Measurements from ENCODE around the gene MON1A. TPM values are rescaled to one million over a fixed set of nuclear protein-coding genes. Genes with fewer than 3 reads are reported as not detected.

The MON1A gene
- total and polyA plus RNA-seq, 2 experiments from 2014 or later, result 6.4 to 12.1 TPM

GRCh38 chr3:49942651-49943050 lies 13.0 kb upstream of the MON1A start (continued):
- TF ChIP-seq, protein P1, sequence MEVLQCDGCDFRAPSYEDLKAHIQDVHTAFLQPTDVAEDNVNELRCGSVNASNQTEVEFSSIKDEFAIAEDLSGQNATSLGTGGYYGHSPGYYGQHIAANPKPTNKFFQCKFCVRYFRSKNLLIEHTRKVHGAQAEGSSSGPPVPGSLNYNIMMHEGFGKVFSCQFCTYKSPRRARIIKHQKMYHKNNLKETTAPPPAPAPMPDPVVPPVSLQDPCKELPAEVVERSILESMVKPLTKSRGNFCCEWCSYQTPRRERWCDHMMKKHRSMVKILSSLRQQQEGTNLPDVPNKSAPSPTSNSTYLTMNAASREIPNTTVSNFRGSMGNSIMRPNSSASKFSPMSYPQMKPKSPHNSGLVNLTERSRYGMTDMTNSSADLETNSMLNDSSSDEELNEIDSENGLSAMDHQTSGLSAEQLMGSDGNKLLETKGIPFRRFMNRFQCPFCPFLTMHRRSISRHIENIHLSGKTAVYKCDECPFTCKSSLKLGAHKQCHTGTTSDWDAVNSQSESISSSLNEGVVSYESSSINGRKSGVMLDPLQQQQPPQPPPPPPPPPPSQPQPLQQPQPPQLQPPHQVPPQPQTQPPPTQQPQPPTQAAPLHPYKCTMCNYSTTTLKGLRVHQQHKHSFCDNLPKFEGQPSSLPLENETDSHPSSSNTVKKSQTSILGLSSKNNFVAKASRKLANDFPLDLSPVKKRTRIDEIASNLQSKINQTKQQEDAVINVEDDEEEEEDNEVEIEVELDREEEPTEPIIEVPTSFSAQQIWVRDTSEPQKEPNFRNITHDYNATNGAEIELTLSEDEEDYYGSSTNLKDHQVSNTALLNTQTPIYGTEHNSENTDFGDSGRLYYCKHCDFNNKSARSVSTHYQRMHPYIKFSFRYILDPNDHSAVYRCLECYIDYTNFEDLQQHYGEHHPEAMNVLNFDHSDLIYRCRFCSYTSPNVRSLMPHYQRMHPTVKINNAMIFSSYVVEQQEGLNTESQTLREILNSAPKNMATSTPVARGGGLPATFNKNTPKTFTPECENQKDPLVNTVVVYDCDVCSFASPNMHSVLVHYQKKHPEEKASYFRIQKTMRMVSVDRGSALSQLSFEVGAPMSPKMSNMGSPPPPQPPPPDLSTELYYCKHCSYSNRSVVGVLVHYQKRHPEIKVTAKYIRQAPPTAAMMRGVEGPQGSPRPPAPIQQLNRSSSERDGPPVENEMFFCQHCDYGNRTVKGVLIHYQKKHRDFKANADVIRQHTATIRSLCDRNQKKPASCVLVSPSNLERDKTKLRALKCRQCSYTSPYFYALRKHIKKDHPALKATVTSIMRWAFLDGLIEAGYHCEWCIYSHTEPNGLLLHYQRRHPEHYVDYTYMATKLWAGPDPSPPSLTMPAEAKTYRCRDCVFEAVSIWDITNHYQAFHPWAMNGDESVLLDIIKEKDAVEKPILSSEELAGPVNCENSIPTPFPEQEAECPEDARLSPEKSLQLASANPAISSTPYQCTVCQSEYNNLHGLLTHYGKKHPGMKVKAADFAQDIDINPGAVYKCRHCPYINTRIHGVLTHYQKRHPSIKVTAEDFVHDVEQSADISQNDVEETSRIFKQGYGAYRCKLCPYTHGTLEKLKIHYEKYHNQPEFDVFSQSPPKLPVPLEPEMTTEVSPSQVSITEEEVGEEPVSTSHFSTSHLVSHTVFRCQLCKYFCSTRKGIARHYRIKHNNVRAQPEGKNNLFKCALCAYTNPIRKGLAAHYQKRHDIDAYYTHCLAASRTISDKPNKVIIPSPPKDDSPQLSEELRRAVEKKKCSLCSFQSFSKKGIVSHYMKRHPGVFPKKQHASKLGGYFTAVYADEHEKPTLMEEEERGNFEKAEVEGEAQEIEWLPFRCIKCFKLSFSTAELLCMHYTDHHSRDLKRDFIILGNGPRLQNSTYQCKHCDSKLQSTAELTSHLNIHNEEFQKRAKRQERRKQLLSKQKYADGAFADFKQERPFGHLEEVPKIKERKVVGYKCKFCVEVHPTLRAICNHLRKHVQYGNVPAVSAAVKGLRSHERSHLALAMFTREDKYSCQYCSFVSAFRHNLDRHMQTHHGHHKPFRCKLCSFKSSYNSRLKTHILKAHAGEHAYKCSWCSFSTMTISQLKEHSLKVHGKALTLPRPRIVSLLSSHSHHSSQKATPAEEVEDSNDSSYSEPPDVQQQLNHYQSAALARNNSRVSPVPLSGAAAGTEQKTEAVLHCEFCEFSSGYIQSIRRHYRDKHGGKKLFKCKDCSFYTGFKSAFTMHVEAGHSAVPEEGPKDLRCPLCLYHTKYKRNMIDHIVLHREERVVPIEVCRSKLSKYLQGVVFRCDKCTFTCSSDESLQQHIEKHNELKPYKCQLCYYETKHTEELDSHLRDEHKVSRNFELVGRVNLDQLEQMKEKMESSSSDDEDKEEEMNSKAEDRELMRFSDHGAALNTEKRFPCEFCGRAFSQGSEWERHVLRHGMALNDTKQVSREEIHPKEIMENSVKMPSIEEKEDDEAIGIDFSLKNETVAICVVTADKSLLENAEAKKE (CRISPR knock-in tag; IDR thresholded peaks at IDR 0.05), result no peak
- TF ChIP-seq JUNB (IDR thresholded peaks at IDR 0.05; ENCODE audit: unreplicated experiment), result no peak
- no peak for TF ChIP-seq ZNF331 (CRISPR knock-in tag; IDR thresholded peaks at IDR 0.05; ENCODE audit: low read depth)
- no peak for TF ChIP-seq EZH2 (IDR thresholded peaks at IDR 0.05; ENCODE audit: low read depth, unreplicated experiment)

- DNase-seq (ENCODE audit: low spot score) (no peak), ATAC-seq (peak; percentile 15; the same call in 1 of the 3 replicates)
- Mint-ChIP-seq H3K27ac (peak overlapping the region; percentile 94), H3K4me3 (peak overlapping the region; percentile 98), H3K9me3 (no peaks in the 10 kb centered on the region), H3K27me3 (ENCODE audit: insufficient read depth, low read depth, poor library complexity) (peaks cover 12% of the 10 kb centered on the region), H3K36me3 (ENCODE audit: low read depth) (peaks cover 13% of the 10 kb centered on the region; the same call in 2 of the 3 replicates), H3K4me1 (no peaks in the 10 kb centered on the region)
- Histone ChIP-seq H3K36me3 (ENCODE audit: insufficient read depth) (peaks cover 3% of the 10 kb centered on the region; the same call in 1 of the 2 replicates), H3K27ac (ENCODE audit: low read depth) (peak overlapping the region; percentile 87; the same call in 1 of the 2 replicates), H3K79me2 (replicated peaks; ENCODE audit: insufficient read depth) (peaks cover 54% of the 10 kb centered on the region), H3K4me1 (ENCODE audit: insufficient read depth) (no peaks in the 10 kb centered on the region), H3K4me2 (peak overlapping the region; percentile 85), H3K9me2 (ENCODE audit: insufficient read depth) (no peaks in the 10 kb centered on the region), H3F3A (replicated peaks; ENCODE audit: low read depth) (no peaks in the 10 kb centered on the region; the same call in 1 of the 2 replicates), H4K20me1 (replicated peaks; ENCODE audit: insufficient read depth) (peaks cover 34% of the 10 kb centered on the region), H2AFZ (peak overlapping the region; percentile 84), H3K27me3 (ENCODE audit: insufficient read depth) (no peaks in the 10 kb centered on the region), H3K4me3 (peak overlapping the region; percentile 97)
- TF ChIP-seq EZH2 (IDR thresholded peaks at IDR 0.05; ENCODE audit: low read depth, unreplicated experiment) (no peak), EZH2phosphoT487 (IDR thresholded peaks at IDR 0.05; ENCODE audit: unreplicated experiment) (no peak), ZNF331 (CRISPR knock-in tag; IDR thresholded peaks at IDR 0.05; ENCODE audit: low read depth) (no peak), CTCF (conservative IDR thresholded peaks at IDR 0.05; ENCODE audit: low read depth in 2 of 2) (no peak), JUNB (IDR thresholded peaks at IDR 0.05; ENCODE audit: unreplicated experiment) (no peak), NANOG (IDR thresholded peaks at IDR 0.05; ENCODE audit: borderline replicate concordance) (no peak), CREB1 (CRISPR knock-in tag; IDR thresholded peaks at IDR 0.05; ENCODE audit: low read depth) (no peak), REST (IDR thresholded peaks at IDR 0.05; ENCODE audit: unreplicated experiment) (no peak)
Measured at GRCh38 chr3:49940667-49941249, 11.1 kb upstream of the MON1A start.

All from GM23338 (cell line).